OCI-LY1 (cell line): ENCODE measurements around the gene ARPC5L.

Experiments used
- CTCF ChIP-seq: fragments of 200-600 bp; sonication (generic), shearing (Covaris generic); IDR thresholded peaks from 2 replicates; pipeline ENCODE4 v1.5.1; 2017; ENCODE audit warnings: mild to moderate bottlenecking, antibody characterized with exemption, low read length, moderate library complexity, mixed read lengths
- EZH2 ChIP-seq: fragments of 200-600 bp; sonication (generic), shearing (Covaris generic); IDR thresholded peaks from 2 replicates; pipeline ENCODE4 v1.8.0; 2017; ENCODE audit warnings: borderline replicate concordance, mixed run types, mild to moderate bottlenecking, antibody characterized with exemption, low read length, moderate library complexity, mixed read lengths

GRCh38 chr9:124886866-124887492, 25.0 kb downstream of the ARPC5L start:
- TF ChIP-seq CTCF (no peak), EZH2 (no peak)
